ENCODE data around the gene LRPPRC.

GRCh38 chr2:43945439-43945838 lies 50.4 kb downstream of the LRPPRC start:
- no peak for TF ChIP-seq RELA (CRISPR knock-in tag; IDR thresholded peaks at IDR 0.05; ENCODE audit: borderline replicate concordance)
- no peak for TF ChIP-seq CTCF (IDR thresholded peaks at IDR 0.05)
- TF ChIP-seq FOXJ3 (CRISPR knock-in tag; IDR thresholded peaks at IDR 0.05; ENCODE audit: borderline replicate concordance): no peak
- no peak for TF ChIP-seq ZMAT4 (CRISPR knock-in tag; IDR thresholded peaks at IDR 0.05)
- no peak for TF ChIP-seq IRF2 (CRISPR knock-in tag; IDR thresholded peaks at IDR 0.05; ENCODE audit: borderline replicate concordance, low read depth)
- no peak for TF ChIP-seq ZSCAN18 (CRISPR knock-in tag; IDR thresholded peaks at IDR 0.05)
- no peak for TF ChIP-seq ZNF671 (CRISPR knock-in tag; IDR thresholded peaks at IDR 0.05)
- TF ChIP-seq FOXP1 (CRISPR knock-in tag; IDR thresholded peaks at IDR 0.05; ENCODE audit: borderline replicate concordance): no peak
- no peak for TF ChIP-seq NR2C2 (CRISPR knock-in tag; IDR thresholded peaks at IDR 0.05)
- TF ChIP-seq NFYB (CRISPR knock-in tag; conservative IDR thresholded peaks at IDR 0.05; ENCODE audit: low read depth): no peak
- no peak for TF ChIP-seq FOXP4 (CRISPR knock-in tag; IDR thresholded peaks at IDR 0.05)
- TF ChIP-seq JUN (CRISPR knock-in tag; IDR thresholded peaks at IDR 0.05): no peak
- no peak for TF ChIP-seq PRDM15 (CRISPR knock-in tag; IDR thresholded peaks at IDR 0.05)
